HT1080 (cell line): Measurements from ENCODE around the gene NCOR2. TPM values are rescaled to one million over a fixed set of nuclear protein-coding genes. Genes with fewer than 3 reads are reported as not detected.
A peak's percentile ranks its signal among the peaks of the same experiment; 100 is the strongest.

Experiments used
- DNase-seq: peaks from one replicate; pipeline ENCODE4 v3.0.0-alpha.2; 2015; ENCODE audit warnings: low read depth
- total RNA-seq: library from RNA; depleted of rRNA; stranded (reverse); fragments of >200 nt; shearing (Covaris generic); gene quantifications from 2 replicates; pipeline ENCODE4 v1.2.3, GENCODE V29; 2014

NCOR2 gene
- total RNA-seq, 1 experiment from 2014 or later: 57.4 TPM

GRCh38 chr12:124578445-124578844 is 11.0 kb upstream of the NCOR2 start:
- DNase-seq: no peak

GRCh38 chr12:124577986-124578385 is 10.6 kb upstream of the NCOR2 start:
- DNase-seq: no peak

GRCh38 chr12:124577374-124577773 is 10.0 kb upstream of the NCOR2 start:
- DNase-seq: no peak

GRCh38 chr12:124576061-124576650 is 8.7 kb upstream of the NCOR2 start:
- DNase-seq: no peak

GRCh38 chr12:124573839-124574786 is 6.7 kb upstream of the NCOR2 start:
- no peak for DNase-seq

GRCh38 chr12:124571556-124571955 is 4.1 kb upstream of the NCOR2 start:
- no peak for DNase-seq

- DNase-seq: no peak
These were observed 3.4 kb upstream of the NCOR2 start for GRCh38 chr12:124570810-124571209.

- DNase-seq: no peak
These were observed 2.1 kb upstream of the NCOR2 start for GRCh38 chr12:124569375-124570148.

GRCh38 chr12:124568431-124569374 is 1.3 kb upstream of the NCOR2 start:
- DNase-seq: peak; percentile 40

GRCh38 chr12:124567673-124568373 is 411 bp upstream of the NCOR2 start:
- peak; percentile 68 for DNase-seq

- peak; percentile 68 for DNase-seq
These were observed 1.0 kb downstream of the NCOR2 start for GRCh38 chr12:124566161-124566996.

GRCh38 chr12:124565656-124566160 is 1.7 kb downstream of the NCOR2 start:
- DNase-seq: no peak

- no peak for DNase-seq
These were observed 2.4 kb downstream of the NCOR2 start for GRCh38 chr12:124564971-124565491.

- DNase-seq: no peak
These were observed 3.0 kb downstream of the NCOR2 start for GRCh38 chr12:124564232-124564958.

- DNase-seq: no peak
These were observed 3.6 kb downstream of the NCOR2 start for GRCh38 chr12:124563809-124564208.

- no peak for DNase-seq
These were observed 4.0 kb downstream of the NCOR2 start for GRCh38 chr12:124563401-124563800.

- DNase-seq: no peak
These were observed 4.6 kb downstream of the NCOR2 start for GRCh38 chr12:124562796-124563181.
